ENCODE measurements around the gene DIPK1A.

GRCh38 chr1:92975551-92976232 is 14.4 kb upstream of the DIPK1A start:
- TF ChIP-seq ZNF274 (IDR thresholded peaks at IDR 0.05; ENCODE audit: low read depth, low read length) (no peak), SUZ12 (IDR thresholded peaks at IDR 0.05; ENCODE audit: extremely low read depth, insufficient read depth, insufficient read length) (no peak)
